Astrocyte (in vitro differentiated cells and primary cell): ENCODE data around the gene POLR1E.

ENCODE experiments used
- EZH2 ChIP-seq: IDR thresholded peaks from 2 replicates; pipeline ENCODE4 v1.6.1; 2012; ENCODE audit warnings: mild to moderate bottlenecking, low read length, inconsistent platforms; ENCODE audit not compliant: insufficient read depth
- TF ChIP-seq, protein P1 (sequence below): IDR thresholded peaks from 2 replicates; pipeline ENCODE4 v1.5.1; 2011; ENCODE audit warnings: low read depth, mild to moderate bottlenecking, inconsistent platforms, low read length, moderate library complexity; ENCODE audit not compliant: insufficient read depth

DNA sequence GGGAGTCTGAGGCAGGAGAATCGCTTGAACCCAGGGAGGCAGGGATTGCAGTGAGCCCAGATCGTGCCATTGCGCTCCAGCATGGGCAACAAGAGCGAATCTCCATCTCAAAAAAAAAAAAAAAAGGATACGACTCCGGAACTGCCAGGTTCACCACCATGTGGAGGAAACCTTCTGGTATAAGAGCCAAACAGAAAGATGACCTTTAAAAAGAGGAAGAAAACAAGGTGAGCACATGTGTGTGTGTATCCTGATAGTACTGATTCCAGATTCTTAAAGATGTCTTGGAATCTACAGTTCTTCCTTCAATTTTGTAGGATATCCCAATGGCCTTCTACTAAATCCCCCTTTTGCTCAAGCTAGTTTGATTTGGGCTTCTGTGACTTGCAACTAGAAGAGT lies 56.7 kb downstream of the POLR1E start:
- TF ChIP-seq, protein P1, sequence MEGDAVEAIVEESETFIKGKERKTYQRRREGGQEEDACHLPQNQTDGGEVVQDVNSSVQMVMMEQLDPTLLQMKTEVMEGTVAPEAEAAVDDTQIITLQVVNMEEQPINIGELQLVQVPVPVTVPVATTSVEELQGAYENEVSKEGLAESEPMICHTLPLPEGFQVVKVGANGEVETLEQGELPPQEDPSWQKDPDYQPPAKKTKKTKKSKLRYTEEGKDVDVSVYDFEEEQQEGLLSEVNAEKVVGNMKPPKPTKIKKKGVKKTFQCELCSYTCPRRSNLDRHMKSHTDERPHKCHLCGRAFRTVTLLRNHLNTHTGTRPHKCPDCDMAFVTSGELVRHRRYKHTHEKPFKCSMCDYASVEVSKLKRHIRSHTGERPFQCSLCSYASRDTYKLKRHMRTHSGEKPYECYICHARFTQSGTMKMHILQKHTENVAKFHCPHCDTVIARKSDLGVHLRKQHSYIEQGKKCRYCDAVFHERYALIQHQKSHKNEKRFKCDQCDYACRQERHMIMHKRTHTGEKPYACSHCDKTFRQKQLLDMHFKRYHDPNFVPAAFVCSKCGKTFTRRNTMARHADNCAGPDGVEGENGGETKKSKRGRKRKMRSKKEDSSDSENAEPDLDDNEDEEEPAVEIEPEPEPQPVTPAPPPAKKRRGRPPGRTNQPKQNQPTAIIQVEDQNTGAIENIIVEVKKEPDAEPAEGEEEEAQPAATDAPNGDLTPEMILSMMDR: no peak
- no peak for TF ChIP-seq EZH2
